HCT116 (cell line): ENCODE results near the gene CFAP99. TPM values are rescaled to one million over a fixed set of nuclear protein-coding genes. Genes with fewer than 3 reads are reported as not detected.

ENCODE experiments used
- ATAC-seq: fragments of 200-7000 bp; cut with Tn5 transposase; 2 replicates; pipeline ENCODE4 v1.9.1; 2020; ENCODE audit warnings: mild to moderate bottlenecking, moderate library complexity
- BruUV-seq: library from RNA; stranded (reverse); fragments of 400-500 nt; replicated peaks from 2 replicates; lab custom pipeline; 2021; lab: Mats Ljungman, UMichigan
- CTCF ChIA-PET: fragments of 300-600 bp; sonication (Branson Sonifier 250); formaldehyde crosslinking; loops from one replicate; lab custom pipeline; 2021; ENCODE audit warnings: antibody characterized with exemption; lab: Charles Lee
- POLR2A ChIA-PET: fragments of 300-600, 350-600 bp; sonication (Branson Sonifier 250); formaldehyde crosslinking; loops from one replicate; lab custom pipeline; 2021; ENCODE audit warnings: antibody characterized with exemption; lab: Charles Lee
- RAD21 ChIA-PET, 2 experiments: fragments of 300-600 bp; sonication (Branson Sonifier 250); formaldehyde crosslinking; loops; one replicate each; lab custom pipeline; 2023; ENCODE audit warnings: low total read pairs in 2 of 2; ENCODE audit not compliant: uncharacterized antibody in 2 of 2, unreplicated experiment in 2 of 2, low non-redundant PET in 1 of 2; lab: Charles Lee
- DNase-seq: peaks from one replicate; pipeline ENCODE4 v3.0.0-alpha.2; 2010; ENCODE audit warnings: low read depth, low spot score
- H2AFZ ChIP-seq: fragments of 200-600 bp; shearing (Covaris generic), sonication (generic); 2 replicates; pipeline ENCODE4 v1.6.1; 2017; ENCODE audit warnings: low read depth, mixed run types, mixed read lengths, antibody characterized with exemption, low read length; ENCODE audit not compliant: poor library complexity, severe bottlenecking
- H3K27ac ChIP-seq: 2 replicates; pipeline ENCODE4 v1.5.1; 2012; ENCODE audit warnings: low read depth, low read length
- H3K27me3 ChIP-seq: fragments of 200-600 bp; sonication (generic); 2 replicates; pipeline ENCODE4 v1.6.1; 2016; ENCODE audit warnings: mixed run types, low read length, mixed read lengths; ENCODE audit not compliant: insufficient read depth
- H3K36me3 ChIP-seq, 2 experiments: fragments of 200-500 bp in 1 of 2; fragments of 200-600 bp in 1 of 2; sonication (Bioruptor generic) in 1 of 2; sonication (generic) in 1 of 2; 2 replicates each; pipeline versions ENCODE4 v1.5.1 to v1.6.1; 2014 to 2016; ENCODE audit warnings: low read length in 2 of 2, inconsistent platforms in 1 of 2, mixed read lengths in 1 of 2, mixed run types in 1 of 2; ENCODE audit not compliant: insufficient read depth in 2 of 2, control insufficient read depth in 1 of 2
- H3K4me1 ChIP-seq, 2 experiments: fragments of 200-600 bp in 1 of 2; sonication (generic) in 1 of 2; 2 replicates each; pipeline versions ENCODE4 v1.5.1 to v1.6.1; 2012 to 2017; ENCODE audit warnings: low read length in 2 of 2, inconsistent platforms in 1 of 2, mild to moderate bottlenecking in 1 of 2, mixed read lengths in 1 of 2, mixed run types in 1 of 2, moderate library complexity in 1 of 2; ENCODE audit not compliant: insufficient read depth in 2 of 2, control insufficient read depth in 1 of 2
- H3K4me2 ChIP-seq: fragments of 200-600 bp; sonication (generic); 2 replicates; pipeline ENCODE4 v1.6.1; 2017; ENCODE audit warnings: mixed run types, low read length, mixed read lengths
- H3K4me3 ChIP-seq, 2 experiments: fragments of 200-600 bp in 1 of 2; sonication (generic) in 1 of 2; replicated peaks in 1 of 2; 2 replicates each; pipeline ENCODE4 v1.5.1; 2011 to 2016; ENCODE audit warnings: low read length in 2 of 2, control low read depth in 1 of 2, low read depth in 1 of 2, mild to moderate bottlenecking in 1 of 2, mixed read lengths in 1 of 2, mixed run types in 1 of 2
- H3K79me2 ChIP-seq: fragments of 200-600 bp; sonication (generic); 2 replicates; pipeline ENCODE4 v1.6.1; 2017; ENCODE audit warnings: mild to moderate bottlenecking, mixed run types, low read length, moderate library complexity, mixed read lengths; ENCODE audit not compliant: insufficient read depth
- H3K9ac ChIP-seq: fragments of 200-600 bp; sonication (generic); 2 replicates; pipeline ENCODE4 v1.6.1; 2016; ENCODE audit warnings: low read length, mixed read lengths
- H3K9me2 ChIP-seq: fragments of 200-600 bp; sonication (generic), shearing (Covaris generic); 2 replicates; pipeline ENCODE4 v1.6.1; 2017; ENCODE audit warnings: mixed run types, mild to moderate bottlenecking, moderate library complexity; ENCODE audit not compliant: insufficient read depth
- H3K9me3 ChIP-seq, 2 experiments: fragments of 200-500 bp in 1 of 2; fragments of 200-600 bp in 1 of 2; sonication (Bioruptor generic) in 1 of 2; sonication (generic) in 1 of 2; 2 replicates each; pipeline ENCODE4 v1.6.1; 2014 to 2017; ENCODE audit warnings: low read length in 2 of 2, mixed read lengths in 2 of 2, inconsistent platforms in 1 of 2, low read depth in 1 of 2, mild to moderate bottlenecking in 1 of 2, mixed run types in 1 of 2, moderate library complexity in 1 of 2; ENCODE audit not compliant: control insufficient read depth in 1 of 2, insufficient read depth in 1 of 2
- H4K20me1 ChIP-seq: fragments of 200-600 bp; sonication (generic), shearing (Covaris generic); 2 replicates; pipeline ENCODE4 v1.6.1; 2017; ENCODE audit warnings: mixed run types, mild to moderate bottlenecking, moderate library complexity; ENCODE audit not compliant: insufficient read depth
- CBX3 ChIP-seq: IDR thresholded peaks from 2 replicates; pipeline ENCODE4 v1.6.1; 2012; ENCODE audit warnings: low read depth
- EGR1 ChIP-seq: IDR thresholded peaks from 2 replicates; pipeline ENCODE4 v1.6.1; 2012; ENCODE audit warnings: low read depth
- ELF1 ChIP-seq: IDR thresholded peaks from 2 replicates; pipeline ENCODE4 v1.6.1; 2012; ENCODE audit warnings: low read depth, borderline replicate concordance
- EZH2 ChIP-seq: fragments of 200-600 bp; sonication (generic); IDR thresholded peaks from 2 replicates; pipeline ENCODE4 v1.6.1; 2017; ENCODE audit warnings: antibody characterized with exemption, mixed run types
- FOSL1 ChIP-seq: IDR thresholded peaks from 2 replicates; pipeline ENCODE4 v1.6.1; 2012; ENCODE audit warnings: low read depth
- JUND ChIP-seq: IDR thresholded peaks from 2 replicates; pipeline ENCODE4 v1.6.1; 2012
- REST ChIP-seq: IDR thresholded peaks from 2 replicates; pipeline ENCODE4 v1.6.1; 2012; ENCODE audit warnings: low read depth
- SRF ChIP-seq: IDR thresholded peaks from 2 replicates; pipeline ENCODE4 v1.6.1; 2012; ENCODE audit warnings: low read depth
- TCF7L2 ChIP-seq: IDR thresholded peaks from 2 replicates; pipeline ENCODE4 v1.7.0; 2011; ENCODE audit warnings: borderline replicate concordance, inconsistent platforms; ENCODE audit not compliant: insufficient read depth, insufficient read length; ENCODE audit errors: extremely low read depth
- YY1 ChIP-seq: IDR thresholded peaks from 2 replicates; pipeline ENCODE4 v1.6.1; 2011; ENCODE audit warnings: low read length, low read depth, moderate library complexity, mild to moderate bottlenecking; ENCODE audit not compliant: insufficient replicate concordance; ENCODE audit errors: extremely low read depth
- ZBTB33 ChIP-seq: IDR thresholded peaks from 2 replicates; pipeline ENCODE4 v1.6.1; 2011; ENCODE audit warnings: mild to moderate bottlenecking, low read length, moderate library complexity; ENCODE audit not compliant: insufficient replicate concordance; ENCODE audit errors: extremely low read depth
- ZNF274 ChIP-seq: fragments of 200-500 bp; sonication (Bioruptor generic); IDR thresholded peaks from 2 replicates; pipeline ENCODE4 v1.6.1; 2014; ENCODE audit warnings: mild to moderate bottlenecking, low read depth, low read length, inconsistent platforms
- intact Hi-C: fragments of 100-400 bp; cut with micrococcal nuclease; formaldehyde crosslinking; loops from 2 replicates; pipeline ENCODE4 v1.10.0; 2022
- total RNA-seq: library from RNA; stranded (reverse); gene quantifications from one replicate; pipeline ENCODE4 v1.2.1, GENCODE V29; 2021; ENCODE audit not compliant: unreplicated experiment

CFAP99 gene
- total RNA-seq, 1 experiment from 2014 or later, result 0.42 TPM

DNA sequence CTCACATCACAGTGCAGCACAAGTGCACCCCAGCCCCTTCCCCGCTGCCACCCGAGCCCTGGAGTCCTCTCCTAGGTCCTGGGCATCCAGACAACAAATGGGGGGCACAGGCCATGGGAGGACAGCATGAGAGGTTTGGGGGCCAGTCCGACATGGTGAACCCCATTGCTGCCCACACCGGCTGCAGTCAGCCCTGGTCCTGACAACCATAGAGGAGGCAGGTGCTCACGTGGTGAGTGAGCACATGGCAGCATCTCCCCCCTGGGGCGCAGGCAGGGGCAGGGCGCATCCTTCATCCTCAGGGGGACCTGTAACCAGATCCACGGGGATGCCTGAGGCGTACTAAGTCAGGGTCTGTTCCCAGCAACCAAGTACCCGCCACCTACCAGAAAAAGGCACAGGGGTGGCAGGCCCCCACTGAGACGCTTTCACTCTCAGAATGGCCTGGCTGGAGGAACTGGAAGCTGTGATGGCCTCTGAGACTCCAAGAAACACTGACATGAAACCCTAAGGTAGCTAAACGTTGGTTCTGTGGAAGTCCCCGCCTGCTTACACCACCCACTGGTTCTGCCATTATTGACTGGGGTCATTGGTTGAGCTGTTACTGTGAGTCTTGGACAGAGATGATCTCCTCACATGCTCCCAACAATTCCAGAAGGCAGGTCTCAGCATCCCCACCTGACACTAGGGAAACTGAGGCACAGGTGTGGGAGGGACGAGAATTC is 6.8 kb upstream of the CFAP99 start:
- H3K36me3 ChIP-seq, result no peaks in the 10 kb centered on the region
- H3K9ac ChIP-seq, result peak overlapping the region; percentile 70
- no peak overlapping the region for H2AFZ ChIP-seq
- H3K27ac ChIP-seq, result peak overlapping the region; percentile 91
- H3K9me2 ChIP-seq, result no peaks in the 10 kb centered on the region
- TF ChIP-seq FOSL1 (no peak), ZNF274 (no peak)
- TF ChIP-seq, all 23 proteins: peak for 0
- DNase-seq (no peak), ATAC-seq (no peak)
- H4K20me1 ChIP-seq, result no peaks in the 10 kb centered on the region
- no peaks in the 10 kb centered on the region for H3K27me3 ChIP-seq
- ChIA-PET CTCF (interaction anchor here (2.0 kb wide), 1 partner anchor 192 kb away, joined by 8 read pairs; no protein-coding TSS in a partner anchor), POLR2A (no interaction called here), RAD21 (interaction anchor here in 1 of 2 experiments (0.8 kb wide), 1 partner anchor 119 kb away, joined by 3 read pairs; no protein-coding TSS in a partner anchor)
- H3K79me2 ChIP-seq, result peaks cover 65% of the 10 kb centered on the region
- H3K9me3 ChIP-seq, result no peaks in the 10 kb centered on the region
- H3K4me1 ChIP-seq, result peaks cover 32 to 75% of the 10 kb centered on the region in 2 experiments
- intact Hi-C loops, result loop anchor here (5.0 kb wide), 2 partner anchors 150 to 170 kb away; partner anchors contain the start of genes HAUS3, MXD4 and POLN
- no TSS peak for BruUV-seq
- H3K4me3 ChIP-seq, result peak overlapping the region; percentile 47 to 58
- peak overlapping the region; percentile 86 for H3K4me2 ChIP-seq

- Histone ChIP-seq H3K27ac (peak overlapping the region; percentile 91), H4K20me1 (no peaks in the 10 kb centered on the region), H3K9me2 (no peaks in the 10 kb centered on the region), H2AFZ (no peak overlapping the region), H3K9me3 (no peaks in the 10 kb centered on the region), H3K79me2 (peaks cover 66% of the 10 kb centered on the region), H3K36me3 (no peaks in the 10 kb centered on the region), H3K9ac (peak overlapping the region; percentile 70), H3K4me2 (peak overlapping the region; percentile 86), H3K27me3 (no peaks in the 10 kb centered on the region), H3K4me3 (peak overlapping the region; percentile 47 to 58), H3K4me1 (peaks cover 32 to 76% of the 10 kb centered on the region in 2 experiments)
- intact Hi-C loops, result loop anchor here (5.0 kb wide), 2 partner anchors 150 to 170 kb away; partner anchors contain the start of genes HAUS3, MXD4 and POLN
- CTCF ChIA-PET, result interaction anchor here (2.0 kb wide), 1 partner anchor 192 kb away, joined by 8 read pairs; no protein-coding TSS in a partner anchor
- RAD21 ChIA-PET, result interaction anchor here in 1 of 2 experiments (0.8 kb wide), 1 partner anchor 120 kb away, joined by 3 read pairs; no protein-coding TSS in a partner anchor
- POLR2A ChIA-PET, result interaction anchor here (1.5 kb wide), 1 partner anchor 171 kb away, joined by 3 read pairs; the partner anchor contains the start of genes HAUS3 and POLN
- TF ChIP-seq CBX3 (no peak), EZH2 (no peak), REST (no peak), SRF (no peak), JUND (no peak), ELF1 (no peak), TCF7L2 (no peak), FOSL1 (no peak), EGR1 (no peak), ZBTB33 (no peak), YY1 (no peak)
- DNase-seq, result no peak
- peak; percentile 1; the same call in 1 of the 2 replicates for ATAC-seq
- BruUV-seq, result TSS peak; percentile 63
Measured at GRCh38 chr4:2412534-2412884, 6.2 kb upstream of the CFAP99 start.
